NCI-H146 treated with DMSO at 0.1 percent for 48 hours (cell line): Measurements from ENCODE around the gene GPR162.
"Not testable (repeated sequence)": the region's sequence is repeated elsewhere in the genome, so short reads cannot be mapped to it uniquely, and the experiment has no call there.

Experiments used
- DNase-seq: peaks from one replicate; lab custom pipeline; 2025; ENCODE audit not compliant: unreplicated experiment; lab: John Stamatoyannopoulos, UW

GPR162 gene

GRCh38 chr12:6852651-6853354, 31.2 kb downstream of the GPR162 start:
- peak; percentile 69 for DNase-seq

- DNase-seq: no peak
Measured at GRCh38 chr12:6853626-6854025, 32.0 kb downstream of the GPR162 start.

- DNase-seq: no peak
Measured at GRCh38 chr12:6854036-6854435, 32.4 kb downstream of the GPR162 start.

GRCh38 chr12:6855322-6855721, 33.7 kb downstream of the GPR162 start:
- no peak for DNase-seq

GRCh38 chr12:6858799-6859198, 37.2 kb downstream of the GPR162 start:
- no peak for DNase-seq

GRCh38 chr12:6860116-6860515, 38.5 kb downstream of the GPR162 start:
- no peak for DNase-seq

- no peak for DNase-seq
Measured at GRCh38 chr12:6860942-6861341, 39.3 kb downstream of the GPR162 start.

- no peak for DNase-seq
Measured at GRCh38 chr12:6861391-6861790, 39.8 kb downstream of the GPR162 start.

- no peak for DNase-seq
Measured at GRCh38 chr12:6863033-6863432, 41.4 kb downstream of the GPR162 start.

- DNase-seq: no peak
Measured at GRCh38 chr12:6863586-6864321, 42.1 kb downstream of the GPR162 start.

GRCh38 chr12:6865307-6865706, 43.7 kb downstream of the GPR162 start:
- DNase-seq: not testable (repeated sequence)

- no peak for DNase-seq
Measured at GRCh38 chr12:6866163-6866919, 44.7 kb downstream of the GPR162 start.

- no peak for DNase-seq
Measured at GRCh38 chr12:6866920-6867412, 45.3 kb downstream of the GPR162 start.

GRCh38 chr12:6867413-6868210, 46.0 kb downstream of the GPR162 start, which contains the start of gene TPI1:
TPI1 (plus strand) TSS chr12:6867531; CDS start chr12:6867567, 36 bp downstream.
- peak; percentile 83 for DNase-seq

- DNase-seq: no peak
Measured at GRCh38 chr12:6868211-6869048, 46.8 kb downstream of the GPR162 start.

- DNase-seq: peak; percentile 82
Measured at GRCh38 chr12:6869049-6870021, 47.7 kb downstream of the GPR162 start.

- not testable (repeated sequence) for DNase-seq
Measured at GRCh38 chr12:6870304-6870703, 48.7 kb downstream of the GPR162 start.

GRCh38 chr12:6871052-6871957, 49.7 kb downstream of the GPR162 start:
- peak; percentile 15 for DNase-seq
